Stimulated activated CD8-positive, alpha-beta memory T cell treated with anti-CD3 and anti-CD28 coated beads, Interleukin-7, amount 100 ng/mL, for 4 hours (primary cell): ENCODE measurements around the gene SULT4A1.
"Not testable (repeated sequence)": the region's sequence is repeated elsewhere in the genome, so short reads cannot be mapped to it uniquely, and the experiment has no call there.

Experiments
- DNase-seq, 2 donors: peaks; one replicate each; pipeline ENCODE4 v3.0.0-alpha.2; 2020; ENCODE audit warnings: low read depth in 2 of 2

The SULT4A1 gene

DNA sequence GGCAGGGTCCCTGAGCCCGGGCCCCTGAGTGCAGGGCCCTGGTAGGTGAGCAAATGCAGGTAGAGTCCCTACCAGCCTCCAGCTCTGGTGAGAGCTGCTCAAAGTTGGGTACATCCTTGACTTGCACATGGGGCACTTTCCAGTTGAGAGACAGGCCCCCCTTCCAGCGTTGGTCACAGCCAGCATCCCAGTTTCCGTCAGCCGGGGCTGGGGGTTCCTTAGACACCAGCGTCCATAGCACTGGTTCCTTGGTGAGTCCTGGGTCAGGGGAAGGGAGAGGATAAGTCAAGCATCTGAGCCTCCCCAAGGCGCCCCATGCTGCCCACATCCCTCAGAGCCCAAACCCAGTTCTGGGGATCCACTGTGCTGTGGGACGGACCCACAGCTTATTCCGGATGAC lies 23.9 kb upstream of the SULT4A1 start:
- no peak for DNase-seq

DNA sequence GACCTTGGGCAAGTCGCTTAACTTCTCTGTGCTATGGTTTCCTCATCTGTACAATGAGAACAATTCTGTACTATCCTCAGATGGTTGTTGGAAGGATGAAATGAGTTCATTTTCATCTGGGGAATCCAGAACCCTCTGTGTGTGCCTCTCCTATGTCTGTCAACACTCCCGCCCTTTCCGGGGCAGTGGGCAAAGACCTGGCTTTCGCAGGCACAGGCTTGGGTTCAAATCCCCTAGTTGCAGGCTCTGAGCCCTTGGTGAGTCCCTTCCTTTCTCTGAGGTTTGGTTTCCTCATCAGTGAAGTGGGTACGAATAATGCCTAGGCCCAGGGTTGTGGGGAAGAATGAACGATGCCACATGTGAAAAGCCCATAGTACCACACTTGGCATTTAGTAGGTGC lies 23.5 kb upstream of the SULT4A1 start:
- no peak for DNase-seq

DNA sequence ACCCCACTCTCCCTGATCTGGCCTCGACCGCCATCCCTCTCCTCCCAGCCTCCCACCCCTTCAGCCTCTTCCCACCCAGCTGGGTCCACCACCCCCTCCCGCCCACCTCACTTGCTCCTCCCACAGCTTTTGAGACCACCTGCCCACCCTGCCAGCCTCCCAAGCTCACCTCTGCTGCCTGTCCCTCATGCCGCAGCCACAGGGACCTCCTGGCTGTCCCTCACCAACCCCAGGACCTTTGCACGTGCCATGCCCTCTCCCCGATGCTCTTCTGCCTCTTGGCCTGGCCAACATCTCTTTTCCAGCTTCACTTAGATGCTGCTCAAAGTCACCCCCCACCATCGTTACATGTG lies 23.0 kb upstream of the SULT4A1 start:
- DNase-seq, result no peak

DNA sequence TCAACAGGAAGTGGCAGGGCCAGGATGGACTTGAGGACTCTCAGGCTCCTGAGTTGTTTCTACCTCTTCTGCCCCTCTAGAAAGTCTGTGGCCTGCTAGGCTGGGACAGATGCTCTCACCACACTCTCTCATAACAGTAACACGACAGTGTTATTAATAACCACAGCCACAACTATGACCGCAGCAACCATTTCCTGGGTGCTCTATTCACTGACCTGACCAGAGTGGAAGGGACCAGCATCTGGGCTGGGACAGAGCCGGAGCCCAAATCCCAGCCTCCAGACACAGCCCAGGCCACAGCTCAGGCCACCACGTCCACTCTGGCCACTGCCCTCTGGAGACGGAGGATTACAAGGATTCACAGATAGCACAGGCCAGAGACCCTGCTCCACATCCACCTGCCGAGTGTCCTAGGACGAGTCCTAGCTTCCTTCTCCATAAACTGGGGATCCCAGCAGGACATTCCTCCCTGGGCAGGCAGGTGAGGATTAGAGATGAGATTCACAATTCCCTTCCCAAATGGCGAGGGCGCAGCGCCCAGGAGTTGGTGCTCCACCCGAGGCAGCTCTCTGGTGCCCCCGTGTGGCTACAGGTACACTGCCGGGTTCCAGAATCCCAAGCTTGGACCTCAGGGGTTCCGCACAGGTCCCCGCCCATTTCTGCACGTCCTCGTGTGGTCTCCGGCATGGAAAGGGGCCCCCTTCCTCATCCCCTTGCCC lies 22.4 kb upstream of the SULT4A1 start:
- DNase-seq, result no peak

DNA sequence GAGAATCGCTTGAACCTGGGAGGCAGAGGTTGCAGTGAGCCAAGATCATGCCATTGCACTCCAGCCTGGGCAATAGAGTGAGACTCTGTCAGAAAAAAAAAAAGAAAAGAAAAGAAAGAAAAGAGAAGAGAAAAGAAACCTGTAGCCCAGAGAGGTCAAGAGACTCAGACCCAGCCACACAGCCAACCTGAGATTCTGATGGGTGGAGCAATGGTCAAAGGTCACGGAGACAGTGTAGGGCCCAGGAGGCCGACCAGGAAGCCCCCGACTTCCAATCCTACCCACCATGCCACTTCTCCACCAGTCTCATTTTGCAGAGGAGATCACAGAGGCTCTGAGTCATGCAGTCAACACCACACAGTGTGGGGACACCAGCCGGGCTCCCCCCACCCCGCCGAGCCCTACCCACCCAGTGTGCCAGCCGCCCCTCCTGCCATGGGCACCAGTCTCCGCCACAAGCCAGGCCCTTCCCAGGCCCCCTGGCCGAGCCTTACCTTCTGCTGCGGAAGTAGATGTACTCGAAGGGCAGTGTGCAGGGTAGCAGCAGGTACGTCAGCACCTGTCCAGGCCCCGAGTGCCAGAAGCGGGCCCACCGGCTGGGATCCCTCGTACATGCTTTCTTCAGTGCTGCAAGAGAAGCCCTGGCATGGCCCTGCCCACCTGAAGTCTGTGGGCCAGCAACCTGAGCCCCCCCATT lies 21.6 kb upstream of the SULT4A1 start:
- DNase-seq, result no peak

DNA sequence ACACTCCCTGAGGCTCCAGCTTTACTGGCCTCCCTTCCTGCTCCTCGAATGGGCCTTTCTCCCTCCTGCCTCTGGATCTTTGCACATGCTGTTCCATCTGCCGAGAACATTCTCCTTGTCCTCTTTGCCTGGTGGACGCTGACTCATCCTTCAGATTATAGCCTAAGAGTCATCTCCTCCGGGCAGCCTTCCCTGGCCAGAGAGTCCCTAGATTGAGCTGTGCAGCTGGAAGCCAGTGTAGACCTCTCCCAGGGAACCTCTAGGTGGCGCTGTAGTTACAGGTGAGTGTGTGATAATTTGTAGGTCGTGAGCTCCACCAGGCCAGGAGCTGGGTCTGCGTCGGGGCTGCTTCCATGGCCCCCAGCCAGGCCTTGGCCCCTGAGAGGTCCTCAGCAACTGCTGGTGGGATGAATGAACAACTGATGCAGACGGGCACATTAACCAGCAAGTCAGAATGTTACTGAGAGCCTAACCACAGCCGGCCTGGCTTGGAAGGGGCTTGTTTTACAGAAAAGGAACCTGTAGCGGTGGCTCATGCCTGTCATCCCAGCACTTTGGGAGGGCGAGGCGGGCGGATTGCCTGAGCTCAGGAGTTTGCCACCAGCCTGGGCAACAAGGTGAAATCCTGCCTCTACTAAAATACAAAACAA lies 20.8 kb upstream of the SULT4A1 start:
- peak in 1 of 2 donors; percentile 11 for DNase-seq

DNA sequence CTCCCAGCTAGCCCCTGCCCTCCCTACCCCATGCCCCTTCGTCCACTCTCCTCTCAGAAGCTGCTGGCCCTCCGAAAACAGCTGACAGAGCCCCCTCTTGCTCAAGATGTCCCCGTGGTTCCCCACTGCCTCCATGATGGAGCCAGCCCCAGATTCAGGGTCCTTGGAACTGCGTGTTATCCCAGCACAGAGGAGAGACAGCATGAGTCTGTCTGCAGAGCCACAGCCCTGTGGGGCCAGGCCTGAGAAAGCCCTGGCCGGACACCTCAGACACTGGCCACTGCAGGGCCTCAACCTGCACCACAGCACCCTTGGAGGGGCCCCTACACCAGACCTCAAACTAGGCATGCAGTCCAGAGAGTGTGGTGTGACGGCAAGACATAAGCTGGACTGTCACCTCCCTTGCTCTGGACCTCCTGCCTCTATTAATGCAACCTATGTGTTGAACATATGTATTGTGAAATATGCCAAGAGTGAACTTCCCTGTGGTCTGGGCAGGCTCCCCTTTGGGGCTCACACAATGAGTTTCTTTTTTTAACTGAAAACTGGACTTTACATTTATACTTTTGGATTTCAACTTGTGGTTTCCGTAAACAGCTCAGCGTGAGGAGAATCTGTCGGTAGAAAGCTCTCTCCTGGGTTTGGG lies 19.9 kb upstream of the SULT4A1 start:
- no peak for DNase-seq

DNA sequence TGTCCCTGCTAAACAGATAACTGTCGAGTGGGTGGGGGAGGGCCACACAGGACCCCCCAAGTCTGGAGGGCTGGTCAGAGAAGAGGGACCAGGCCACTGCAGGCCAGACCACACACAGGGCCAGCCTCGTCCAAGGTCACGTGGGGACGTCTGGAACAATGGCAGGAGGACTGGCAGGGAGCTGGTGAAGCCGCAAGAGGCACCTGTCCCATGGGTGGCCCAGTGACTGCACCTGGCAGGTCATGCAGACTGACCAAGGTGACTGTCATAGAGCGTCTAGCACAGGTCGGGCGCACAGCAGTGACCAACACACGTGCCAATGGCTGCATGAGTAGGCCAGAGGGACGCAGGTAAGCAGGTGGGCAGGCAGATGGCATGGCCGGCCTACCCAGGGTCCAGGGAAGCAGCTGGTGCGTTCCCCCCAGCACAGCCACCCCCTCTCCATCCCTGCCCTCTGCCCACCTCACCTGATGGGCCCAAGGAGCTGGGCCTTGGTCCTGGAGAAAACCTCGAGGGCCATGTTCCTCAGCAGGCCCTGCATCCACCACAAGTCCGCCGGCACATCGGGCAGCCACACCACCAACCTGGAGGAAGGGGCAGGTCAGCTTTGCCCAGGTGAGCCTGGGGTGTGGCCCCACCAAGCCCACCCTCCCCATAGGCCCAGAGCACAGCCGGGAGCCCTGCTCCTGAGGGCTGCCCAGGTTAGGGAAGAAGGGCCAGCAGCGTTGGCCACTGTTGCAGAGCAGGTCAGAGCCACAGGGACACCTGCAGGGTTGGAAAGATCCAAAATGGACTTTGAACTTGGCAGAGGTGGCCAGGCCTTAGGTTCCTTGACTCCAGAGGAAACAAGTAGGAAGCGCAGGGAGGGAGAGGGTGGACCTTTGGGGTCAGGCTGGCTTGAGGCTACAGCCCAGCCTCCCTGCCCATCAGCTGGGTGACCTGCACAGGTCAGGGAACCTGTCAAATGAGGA lies 19.1 kb upstream of the SULT4A1 start:
- no peak for DNase-seq

DNA sequence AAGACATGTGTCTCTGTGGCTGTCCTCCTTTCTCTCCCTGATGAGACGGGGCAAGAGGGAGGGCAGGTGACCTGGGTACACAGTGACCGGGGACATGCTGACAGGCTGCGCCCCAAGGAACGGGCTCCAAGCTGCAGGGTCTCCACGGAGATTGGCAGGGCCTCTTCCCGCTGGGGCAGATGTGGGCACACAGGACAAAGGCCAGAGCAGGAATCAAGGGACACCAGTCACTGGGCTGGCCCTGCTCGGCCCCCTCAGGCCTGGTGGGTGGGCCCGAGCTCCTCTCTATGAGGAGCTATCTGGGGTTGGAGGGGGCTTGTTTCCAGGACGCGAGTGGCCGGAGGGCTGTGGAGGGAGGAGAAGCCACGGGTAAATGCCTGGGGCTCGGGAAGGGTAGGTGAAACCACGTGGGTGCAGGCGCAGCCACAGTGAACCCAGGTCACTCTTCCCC lies 18.3 kb upstream of the SULT4A1 start:
- no peak for DNase-seq

DNA sequence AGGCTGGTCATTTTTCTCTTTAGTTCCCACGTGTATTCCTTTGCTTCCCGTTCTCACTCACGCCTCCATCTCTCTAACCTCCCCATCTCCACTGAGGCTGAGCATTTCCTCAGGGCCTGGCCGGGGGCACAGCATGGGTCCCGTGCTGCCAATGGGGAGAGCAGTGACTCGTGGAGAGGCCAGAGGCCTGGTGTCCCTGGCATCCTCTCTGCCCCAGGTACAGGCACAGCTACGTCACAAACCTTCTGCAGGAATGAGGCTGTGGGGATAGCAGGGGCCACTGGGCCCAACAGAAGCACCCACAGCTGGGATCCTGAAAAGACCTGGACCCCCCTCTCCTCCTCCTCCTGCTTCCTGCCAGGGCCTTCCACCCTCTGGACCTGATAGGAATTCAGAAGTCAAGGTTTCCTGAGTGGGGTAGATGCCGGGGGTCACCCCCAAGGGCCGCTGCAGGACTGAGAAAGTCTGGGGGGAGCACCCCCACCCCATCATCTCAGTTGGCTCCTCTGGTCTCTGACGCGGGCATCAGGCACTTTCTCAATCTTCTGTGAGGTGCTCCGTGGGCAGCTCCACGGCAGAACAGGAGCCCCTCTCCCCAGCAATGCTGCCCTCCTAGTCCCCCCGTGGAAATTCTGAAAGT lies 17.7 kb upstream of the SULT4A1 start:
- DNase-seq, result no peak

DNA sequence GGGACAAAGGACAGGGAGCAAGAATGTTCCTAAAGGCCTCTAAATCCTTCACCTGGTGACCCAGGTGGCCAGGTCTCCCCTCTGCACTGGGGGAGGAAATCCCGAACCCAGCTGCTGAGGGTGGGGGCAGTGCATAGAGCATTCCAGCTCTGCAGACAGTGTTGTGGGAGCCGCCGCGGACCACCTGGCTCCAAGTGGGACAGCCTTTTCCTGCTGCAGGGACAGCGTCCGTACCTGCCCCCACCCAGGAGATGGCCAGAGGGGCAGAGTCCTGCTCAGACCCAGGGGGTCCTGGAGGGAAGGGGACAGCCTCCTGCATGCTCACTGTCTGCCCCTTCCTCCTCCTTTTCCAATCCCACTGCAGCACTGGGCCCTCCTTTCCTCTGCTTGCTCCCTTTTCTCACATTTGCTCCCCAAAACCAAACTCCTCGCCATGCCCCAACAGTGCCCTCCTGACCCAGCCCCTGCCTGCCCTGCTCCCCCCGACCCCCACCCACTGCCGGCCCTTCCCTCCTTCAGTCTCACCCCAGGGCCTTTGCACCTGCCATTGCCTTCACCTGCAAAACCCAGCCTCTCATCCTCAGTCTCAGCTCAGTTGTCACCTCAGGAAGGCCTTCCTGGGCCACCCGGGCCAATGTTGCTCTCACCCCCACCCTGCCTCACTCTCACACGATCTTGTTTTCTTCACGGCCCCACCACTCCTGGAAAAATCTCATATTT lies 16.7 kb upstream of the SULT4A1 start:
- DNase-seq, result no peak

DNA sequence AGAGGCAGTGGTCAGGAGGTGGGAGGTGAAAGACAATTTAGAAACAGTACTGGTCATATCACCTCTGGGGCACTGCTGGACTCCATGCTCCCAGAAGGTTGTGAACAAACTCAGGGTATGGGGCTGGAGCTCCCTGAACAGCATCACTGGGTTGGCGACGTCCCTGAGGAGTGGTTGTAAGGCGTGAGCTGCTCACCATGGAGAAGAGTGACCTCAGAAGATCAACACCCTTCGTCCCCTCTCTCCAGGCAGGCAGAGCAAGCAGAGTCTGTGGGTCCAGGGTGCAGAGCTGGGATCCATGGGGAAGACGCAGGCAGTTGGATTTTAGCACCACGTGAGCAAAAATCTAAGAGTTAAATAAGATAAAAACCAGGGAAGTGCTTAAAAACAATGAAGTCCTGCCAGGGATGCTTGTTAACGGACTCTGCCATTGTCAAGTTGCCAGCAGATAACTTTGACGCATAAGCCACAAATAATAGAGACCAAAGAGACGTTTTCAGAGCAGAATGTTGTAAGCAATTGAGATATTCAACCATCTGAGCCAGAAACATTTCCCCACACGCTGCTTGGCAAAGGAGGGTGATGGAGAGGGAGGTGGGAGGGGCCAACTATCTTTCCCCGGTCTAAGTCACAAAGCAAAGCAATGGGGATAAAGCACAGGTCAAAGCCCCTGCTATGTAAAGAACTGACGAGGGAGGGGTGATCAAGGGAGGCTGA lies 15.9 kb upstream of the SULT4A1 start:
- DNase-seq, result no peak

DNA sequence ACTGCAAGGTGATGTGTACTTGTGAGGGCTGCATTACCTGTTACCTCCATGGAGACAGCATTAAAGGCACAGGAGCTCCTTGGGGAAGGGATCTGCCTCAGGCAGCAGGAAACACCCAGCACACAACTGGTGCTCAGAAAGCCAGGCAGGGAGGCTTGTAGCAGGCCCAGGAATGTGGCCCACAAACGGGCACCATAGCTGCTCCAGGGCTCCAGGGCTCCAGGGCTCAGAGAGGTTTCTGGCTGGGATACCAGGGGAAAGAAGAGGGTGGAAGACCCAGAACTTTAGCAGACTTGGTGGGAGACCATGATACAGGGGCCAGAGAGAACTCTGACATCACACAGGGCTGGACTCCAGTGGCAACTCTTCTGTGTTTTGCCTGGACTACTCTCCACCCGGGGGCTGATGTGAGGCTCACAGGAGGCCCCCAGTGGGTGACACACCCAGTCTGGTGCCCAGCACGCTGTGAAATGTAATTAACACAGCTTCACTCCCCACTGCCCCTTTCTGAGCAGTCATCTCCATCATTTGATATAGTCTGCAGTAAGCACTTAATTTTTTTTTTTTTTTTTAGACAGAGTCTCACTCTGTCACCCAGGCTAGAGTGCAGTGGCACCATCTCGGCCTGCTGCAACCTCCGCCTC lies 14.7 kb upstream of the SULT4A1 start:
- no peak for DNase-seq

DNA sequence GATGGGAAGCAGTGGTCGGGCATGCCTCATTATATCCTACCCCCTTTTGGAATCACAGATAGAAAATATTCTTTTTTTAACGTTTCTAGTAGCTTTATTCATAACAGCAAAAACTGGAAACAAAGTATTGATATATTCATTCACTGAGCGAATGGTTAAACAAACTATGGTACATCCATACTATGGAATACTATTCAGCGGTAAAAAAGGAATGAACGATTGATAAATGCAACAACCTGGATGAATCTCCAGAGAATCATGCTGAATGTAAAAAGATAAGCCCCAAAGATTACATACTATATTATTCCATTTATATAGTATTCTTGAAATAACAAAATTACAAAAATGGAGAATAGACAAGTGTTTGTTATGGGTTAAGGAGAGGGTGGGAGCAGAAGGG lies 7.5 kb upstream of the SULT4A1 start:
- no peak for DNase-seq

DNA sequence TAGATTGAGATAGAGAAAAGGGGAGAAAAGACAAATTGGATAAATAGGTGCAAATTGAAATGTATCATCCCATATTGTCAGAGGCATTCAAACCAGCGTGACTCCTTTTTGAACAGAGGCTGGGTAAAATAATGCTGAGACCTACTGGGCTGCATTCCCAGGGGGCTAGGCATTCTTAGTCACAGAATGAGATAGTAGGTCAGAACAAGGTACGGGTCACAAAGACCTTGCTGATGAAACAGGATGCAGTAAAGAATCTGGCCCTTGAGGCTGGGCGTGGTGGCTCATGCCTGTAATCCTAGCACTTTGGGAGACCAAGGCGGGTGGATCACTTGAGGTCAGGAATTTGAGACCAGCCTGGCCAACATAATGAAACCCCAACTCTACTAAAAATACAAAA lies 6.7 kb upstream of the SULT4A1 start:
- not testable (repeated sequence) for DNase-seq

DNA sequence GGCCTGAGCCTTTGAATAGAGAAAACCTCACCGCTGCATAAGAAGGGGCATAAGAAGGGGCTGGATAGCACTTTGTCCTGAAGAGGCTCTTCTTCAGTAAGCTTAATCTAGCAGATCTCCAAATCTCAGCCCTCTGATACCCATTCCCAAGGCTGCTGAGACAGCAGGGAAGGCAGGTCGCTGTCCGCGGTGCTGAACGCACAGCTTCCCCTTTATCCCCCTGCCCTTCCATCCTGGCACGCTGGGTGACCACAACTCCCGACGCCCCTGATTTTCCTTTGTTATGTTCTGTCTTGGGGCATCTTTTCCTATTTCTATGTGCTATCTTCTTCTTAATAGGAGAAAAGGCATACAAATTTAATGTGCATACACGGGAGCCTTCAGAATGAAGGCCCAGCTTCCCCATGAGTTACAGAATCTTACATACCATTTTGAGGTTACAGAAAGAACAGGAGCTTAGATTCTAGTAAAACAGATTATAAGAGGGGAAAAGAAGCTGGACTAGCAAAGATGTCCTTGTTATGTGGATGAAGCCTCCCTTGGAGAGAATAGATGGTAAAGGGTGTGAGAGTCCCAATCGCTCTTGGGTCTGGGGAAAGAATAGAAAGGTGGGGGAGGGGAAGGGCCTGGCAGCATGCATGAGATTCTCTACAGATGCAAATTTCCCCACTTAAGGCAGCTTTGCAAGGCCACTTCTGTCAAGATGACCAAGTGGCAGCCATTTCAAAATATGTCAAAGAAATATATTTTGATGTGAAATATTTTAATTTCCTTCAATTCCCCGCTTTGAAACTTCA lies 5.7 kb upstream of the SULT4A1 start:
- no peak for DNase-seq

DNA sequence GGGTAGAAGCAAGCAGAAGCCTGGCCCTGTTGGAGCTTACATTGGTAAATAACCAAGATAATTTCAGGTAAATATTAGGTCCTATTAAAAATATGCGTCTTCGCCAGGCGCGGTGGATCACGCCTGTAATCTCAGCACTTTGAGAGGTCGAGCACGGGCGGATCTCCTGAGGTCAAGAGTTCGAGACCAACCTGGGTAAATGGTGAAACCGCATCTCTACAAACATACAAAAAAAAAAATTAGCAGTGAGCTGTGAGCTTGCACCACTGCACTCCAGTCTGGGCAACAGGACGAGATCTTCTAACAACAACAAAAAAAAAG lies 529 bp upstream of the SULT4A1 start:
- no peak for DNase-seq

DNA sequence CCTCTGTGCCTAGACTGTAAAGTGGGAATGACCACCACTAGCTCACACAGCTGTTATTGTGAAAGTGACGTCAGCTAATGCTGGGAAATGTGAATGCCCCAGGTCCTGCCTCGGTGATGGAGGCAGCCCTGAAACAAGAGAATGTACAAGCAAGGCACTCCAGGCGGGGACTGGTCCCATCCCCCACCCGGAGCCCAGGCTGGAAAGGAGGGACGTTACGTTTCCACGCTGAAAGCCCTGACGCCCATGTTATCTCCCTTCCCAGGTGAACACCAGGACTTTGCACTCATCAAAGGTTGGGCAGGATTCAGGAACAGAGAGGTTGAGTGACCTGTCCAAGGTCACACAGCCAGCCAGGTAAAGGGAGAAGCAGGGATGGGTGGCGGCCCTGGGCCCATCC lies 784 bp downstream of the SULT4A1 start:
- DNase-seq, result no peak
